ENCODE data around the gene CFAP74.

The CFAP74 gene

DNA sequence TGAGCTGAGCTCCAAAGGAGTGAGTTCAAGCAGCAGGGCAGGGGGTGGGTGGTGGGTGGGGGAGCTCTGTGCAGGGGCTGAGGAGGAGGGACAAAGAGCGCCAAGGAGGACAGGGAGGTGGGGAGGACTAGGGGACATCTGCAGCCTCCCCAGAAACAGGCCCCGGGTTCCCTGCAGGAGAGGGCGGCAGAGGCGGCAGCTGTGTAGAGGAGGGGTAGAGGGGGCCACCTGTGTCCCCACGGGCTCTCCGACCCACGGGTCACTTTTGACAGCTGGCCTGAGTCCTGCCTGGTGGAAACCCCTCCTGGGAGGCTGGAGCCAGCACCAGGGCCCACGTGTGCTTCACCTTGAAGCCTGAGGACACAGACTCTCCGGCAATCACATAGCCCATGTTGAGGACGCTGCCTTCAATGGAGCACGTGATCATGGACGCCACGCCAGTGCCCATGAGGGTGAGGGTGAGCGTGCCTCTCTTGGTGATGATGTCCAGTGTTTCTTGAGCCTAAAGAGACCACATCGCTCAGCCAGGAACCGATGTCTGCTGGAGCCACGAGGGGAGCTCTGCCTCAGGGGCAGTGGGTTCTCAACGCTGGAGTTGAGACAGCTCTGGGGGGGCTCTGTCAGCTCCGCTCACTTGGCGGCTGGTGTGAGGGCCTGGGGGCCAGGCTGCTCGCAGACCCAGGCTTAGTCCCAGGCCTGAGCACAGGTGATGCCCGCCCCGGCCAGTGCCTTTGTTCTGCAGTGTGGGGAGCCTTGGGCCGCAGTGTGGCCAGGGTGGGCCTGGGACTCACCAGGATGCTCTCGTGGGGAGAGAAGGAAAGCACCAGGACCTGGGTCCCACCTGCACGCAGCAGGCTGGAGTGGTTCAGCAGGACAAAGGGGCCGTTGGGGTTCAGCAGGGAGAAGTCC is 77.9 kb downstream of the CFAP74 start:
- Histone ChIP-seq H3K9ac (ENCODE audit: low read depth, low read length, poor library complexity) (no peak overlapping the region), H3K27me3 (ENCODE audit: control insufficient read depth in 3 of 3, insufficient read depth in 3 of 3, low read depth in 1 of 3, low read length in 3 of 3) (peaks cover 0 to 11% (median 0%) of the 10 kb centered on the region in 3 experiments), H3K4me1 (ENCODE audit: control insufficient read depth in 2 of 2, insufficient read depth in 1 of 2, low read depth in 1 of 2, low read length in 2 of 2) (no peaks in the 10 kb centered on the region), H2AFZ (ENCODE audit: low read length) (no peak overlapping the region), H3K18ac (ENCODE audit: low read length) (peak overlapping the region; percentile 80), H3K23ac (ENCODE audit: low read depth, low read length, poor library complexity) (peak overlapping the region; percentile 96), H2BK5ac (ENCODE audit: low read length) (peak overlapping the region; percentile 66), H3K9me3 (replicated peaks in 1 of 2; ENCODE audit: control insufficient read depth in 2 of 2, insufficient read depth in 1 of 2, low read depth in 1 of 2, low read length in 2 of 2) (peaks cover 0 to 2% of the 10 kb centered on the region in 2 donors), H2AK5ac (ENCODE audit: low read depth, low read length) (peak overlapping the region; percentile 84), H3K4ac (ENCODE audit: low read length) (no peak overlapping the region), H3K27ac (replicated peaks; ENCODE audit: low read length) (no peak overlapping the region), H3K36me3 (replicated peaks in 1 of 2; ENCODE audit: control insufficient read depth in 2 of 2, insufficient read depth in 2 of 2, low read length in 2 of 2) (no peaks in the 10 kb centered on the region), H4K91ac (ENCODE audit: low read depth, low read length, poor library complexity) (no peak overlapping the region), H2BK15ac (ENCODE audit: low read length) (peak overlapping the region; percentile 67), H4K8ac (ENCODE audit: low read depth, low read length) (no peak overlapping the region), H3K14ac (ENCODE audit: low read length) (peak overlapping the region; percentile 71), H3K4me3 (ENCODE audit: low read length in 2 of 2) (no peak overlapping the region), H3K4me2 (ENCODE audit: insufficient read depth, low read length, poor library complexity, severe bottlenecking) (no peak overlapping the region), H3K79me1 (ENCODE audit: low read depth, low read length) (peaks cover 6% of the 10 kb centered on the region), H2BK12ac (ENCODE audit: low read length) (peak overlapping the region; percentile 90), H2BK120ac (ENCODE audit: low read depth, low read length) (peak overlapping the region; percentile 87)
- whole genome bisulfite sequencing, 2 donors (ENCODE audit: extremely low coverage in 2 of 2, insufficient read length in 2 of 2, insufficient replicate concordance in 1 of 2) = no CpG with 5 or more reads among the region's 27 CpGs
- no peak for DNase-seq (ENCODE audit: low spot score)

DNA sequence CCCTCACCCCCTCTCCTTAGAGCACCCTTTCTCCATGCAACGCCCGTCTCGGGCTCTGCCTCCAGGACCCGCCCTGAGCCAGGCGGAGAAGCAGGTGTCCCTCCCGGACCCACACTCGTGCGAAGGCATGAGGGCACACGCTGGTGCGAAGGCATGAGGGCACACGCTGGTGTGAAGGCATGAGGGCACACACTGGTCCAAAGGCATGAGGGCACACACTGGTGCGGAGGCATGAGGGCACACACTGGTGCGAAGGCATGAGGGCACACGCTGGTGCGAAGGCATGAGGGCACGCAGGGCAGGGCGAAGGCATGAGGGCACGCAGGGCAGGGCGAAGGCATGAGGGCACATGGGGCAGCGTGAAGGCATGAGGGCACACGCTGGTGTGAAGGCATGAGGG is 78.7 kb downstream of the CFAP74 start:
- Histone ChIP-seq H2AFZ (ENCODE audit: low read length) (no peak overlapping the region), H3K4me1 (ENCODE audit: control insufficient read depth in 2 of 2, insufficient read depth in 1 of 2, low read depth in 1 of 2, low read length in 2 of 2) (peaks cover under 1% of the 10 kb centered on the region in 2 donors), H2BK120ac (ENCODE audit: low read depth, low read length) (peak overlapping the region; percentile 87), H4K8ac (ENCODE audit: low read depth, low read length) (peak overlapping the region; percentile 43), H2BK5ac (ENCODE audit: low read length) (no peak overlapping the region), H2BK12ac (ENCODE audit: low read length) (peak overlapping the region; percentile 90), H3K27ac (replicated peaks; ENCODE audit: low read length) (no peak overlapping the region), H3K4me2 (ENCODE audit: insufficient read depth, low read length, poor library complexity, severe bottlenecking) (no peak overlapping the region), H4K91ac (ENCODE audit: low read depth, low read length, poor library complexity) (no peak overlapping the region), H3K23ac (ENCODE audit: low read depth, low read length, poor library complexity) (peak overlapping the region; percentile 96), H3K9me3 (replicated peaks in 1 of 2; ENCODE audit: control insufficient read depth in 2 of 2, insufficient read depth in 1 of 2, low read depth in 1 of 2, low read length in 2 of 2) (peaks cover 0 to 2% of the 10 kb centered on the region in 2 donors), H2AK5ac (ENCODE audit: low read depth, low read length) (peak overlapping the region; percentile 75), H3K36me3 (replicated peaks in 1 of 2; ENCODE audit: control insufficient read depth in 2 of 2, insufficient read depth in 2 of 2, low read length in 2 of 2) (no peaks in the 10 kb centered on the region), H3K4ac (ENCODE audit: low read length) (peak overlapping the region; percentile 66), H3K79me1 (ENCODE audit: low read depth, low read length) (peaks cover 11% of the 10 kb centered on the region), H3K27me3 (ENCODE audit: control insufficient read depth in 3 of 3, insufficient read depth in 3 of 3, low read depth in 1 of 3, low read length in 3 of 3) (peaks cover 0 to 11% (median 3%) of the 10 kb centered on the region in 3 experiments), H2BK15ac (ENCODE audit: low read length) (peak overlapping the region; percentile 81), H3K9ac (ENCODE audit: low read depth, low read length, poor library complexity) (peak overlapping the region; percentile 21), H3K18ac (ENCODE audit: low read length) (peak overlapping the region; percentile 71), H3K4me3 (ENCODE audit: low read length in 2 of 2) (peak overlapping the region in 1 of 2 donors; percentile 59), H3K14ac (ENCODE audit: low read length) (peak overlapping the region; percentile 71)
- WGBS, 2 donors (ENCODE audit: extremely low coverage in 2 of 2, insufficient read length in 2 of 2, insufficient replicate concordance in 1 of 2) = no CpG with 5 or more reads among the region's 21 CpGs
- DNase-seq (ENCODE audit: low spot score) = no peak

DNA sequence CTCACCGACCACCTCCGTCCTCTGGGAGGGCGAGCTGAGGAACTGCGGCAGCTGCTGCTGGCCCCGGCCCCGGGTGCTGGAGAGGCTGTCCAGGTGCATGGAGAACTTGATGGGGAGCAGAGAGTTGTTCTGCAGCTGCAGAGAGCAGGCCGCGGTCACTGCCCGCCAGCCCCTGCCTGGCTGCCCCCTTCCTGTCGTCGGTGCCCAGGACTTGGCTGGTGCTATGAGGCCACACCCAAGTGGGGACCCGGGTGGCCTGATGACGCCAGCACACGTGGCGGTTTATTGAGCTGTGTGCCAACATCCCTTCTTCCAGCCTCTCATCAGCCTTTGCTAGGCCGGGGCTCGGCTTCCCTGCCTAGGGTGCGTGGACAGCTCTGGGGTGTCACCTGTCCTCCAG is 79.2 kb downstream of the CFAP74 start:
- Histone ChIP-seq H2AFZ (ENCODE audit: low read length) (no peak overlapping the region), H3K27ac (replicated peaks; ENCODE audit: low read length) (no peak overlapping the region), H3K4ac (ENCODE audit: low read length) (no peak overlapping the region), H3K18ac (ENCODE audit: low read length) (peak overlapping the region; percentile 80), H3K9me3 (replicated peaks in 1 of 2; ENCODE audit: control insufficient read depth in 2 of 2, insufficient read depth in 1 of 2, low read depth in 1 of 2, low read length in 2 of 2) (peaks cover 0 to 2% of the 10 kb centered on the region in 2 donors), H3K14ac (ENCODE audit: low read length) (peak overlapping the region; percentile 94), H2BK12ac (ENCODE audit: low read length) (no peak overlapping the region), H3K23ac (ENCODE audit: low read depth, low read length, poor library complexity) (peak overlapping the region; percentile 96), H2BK5ac (ENCODE audit: low read length) (peak overlapping the region; percentile 39), H2BK120ac (ENCODE audit: low read depth, low read length) (peak overlapping the region; percentile 87), H2BK15ac (ENCODE audit: low read length) (peak overlapping the region; percentile 81), H3K36me3 (replicated peaks in 1 of 2; ENCODE audit: control insufficient read depth in 2 of 2, insufficient read depth in 2 of 2, low read length in 2 of 2) (no peaks in the 10 kb centered on the region), H3K79me1 (ENCODE audit: low read depth, low read length) (peaks cover 11% of the 10 kb centered on the region), H3K4me2 (ENCODE audit: insufficient read depth, low read length, poor library complexity, severe bottlenecking) (no peak overlapping the region), H3K4me1 (ENCODE audit: control insufficient read depth in 2 of 2, insufficient read depth in 1 of 2, low read depth in 1 of 2, low read length in 2 of 2) (peaks cover 3% of the 10 kb centered on the region in 2 donors), H2AK5ac (ENCODE audit: low read depth, low read length) (peak overlapping the region; percentile 75), H3K27me3 (ENCODE audit: control insufficient read depth in 3 of 3, insufficient read depth in 3 of 3, low read depth in 1 of 3, low read length in 3 of 3) (peaks cover 0 to 11% (median 3%) of the 10 kb centered on the region in 3 experiments), H3K4me3 (ENCODE audit: low read length in 2 of 2) (no peak overlapping the region), H3K9ac (ENCODE audit: low read depth, low read length, poor library complexity) (no peak overlapping the region), H4K8ac (ENCODE audit: low read depth, low read length) (no peak overlapping the region), H4K91ac (ENCODE audit: low read depth, low read length, poor library complexity) (no peak overlapping the region)
- no CpG with 5 or more reads among the region's 18 CpGs for WGBS, 2 donors (ENCODE audit: extremely low coverage in 2 of 2, insufficient read length in 2 of 2, insufficient replicate concordance in 1 of 2)
- DNase-seq (ENCODE audit: low spot score) = no peak

Data from neuronal stem cell (in vitro differentiated cells).